SK-N-SH (cell line): ENCODE measurements around the gene B4GALNT4. TPM values are rescaled to one million over a fixed set of nuclear protein-coding genes. Genes with fewer than 3 reads are reported as not detected.

Source experiments
- CTCF ChIA-PET: fragments of 300-600, 350-600 bp; formaldehyde crosslinking; extraction: SDS; loops from one replicate; lab custom pipeline; 2021; lab: Yijun Ruan, JAX
- POLR2A ChIA-PET: fragments of 350-600 bp; sonication (Branson Sonifier 250); formaldehyde crosslinking; extraction: SDS; loops from one replicate; lab custom pipeline; 2020; ENCODE audit warnings: antibody characterized with exemption, inconsistent platforms; lab: Yijun Ruan, JAX
- DNase-seq: peaks from one replicate; pipeline ENCODE4 v3.0.0; 2012
- H2AFZ ChIP-seq: fragments of 200-600 bp; sonication (generic); 2 replicates; pipeline ENCODE4 v1.8.1; 2016; ENCODE audit warnings: antibody characterized with exemption, mild to moderate bottlenecking, low read depth
- H3F3A ChIP-seq: fragments of 200-600 bp; sonication (generic); replicated peaks from 2 replicates; pipeline ENCODE3; 2016; ENCODE audit warnings: antibody characterized with exemption, mild to moderate bottlenecking; ENCODE audit not compliant: insufficient read depth
- H3K27ac ChIP-seq, 2 experiments: fragments of 200-500 bp in 1 of 2; fragments of 200-600 bp in 1 of 2; sonication (Bioruptor generic) in 1 of 2; sonication (generic), shearing (Covaris generic) in 1 of 2; 2 replicates each; pipeline versions ENCODE4 v1.5.1 to v1.6.1; 2014 to 2016; ENCODE audit warnings: low read depth in 2 of 2, inconsistent platforms in 1 of 2, low read length in 1 of 2, mild to moderate bottlenecking in 1 of 2, mixed read lengths in 1 of 2
- H3K27me3 ChIP-seq: fragments of 200-600 bp; sonication (generic), shearing (Covaris generic); 2 replicates; pipeline ENCODE4 v1.6.1; 2016; ENCODE audit warnings: mixed run types; ENCODE audit not compliant: insufficient read depth
- H3K36me3 ChIP-seq, 2 experiments: fragments of 200-500 bp in 1 of 2; fragments of 200-600 bp in 1 of 2; sonication (Bioruptor generic) in 1 of 2; sonication (generic) in 1 of 2; replicated peaks in 1 of 2; 2 replicates each; pipeline versions ENCODE3 to v1.5.1; 2014 to 2016; ENCODE audit warnings: low read length in 1 of 2, mild to moderate bottlenecking in 1 of 2; ENCODE audit not compliant: insufficient read depth in 2 of 2, control insufficient read depth in 1 of 2
- H3K4me1 ChIP-seq, 2 experiments: fragments of 200-500 bp in 1 of 2; fragments of 200-600 bp in 1 of 2; sonication (Bioruptor generic) in 1 of 2; sonication (generic), shearing (Covaris generic) in 1 of 2; 2 replicates each; pipeline versions ENCODE4 v1.5.1 to v1.6.1; 2014 to 2016; ENCODE audit warnings: low read depth in 1 of 2, low read length in 1 of 2, mixed run types in 1 of 2; ENCODE audit not compliant: insufficient read depth in 2 of 2, control insufficient read depth in 1 of 2
- H3K4me2 ChIP-seq: fragments of 200-600 bp; sonication (generic), shearing (Covaris generic); 2 replicates; pipeline ENCODE4 v1.6.1; 2017; ENCODE audit warnings: mixed run types
- H3K4me3 ChIP-seq, 2 experiments: fragments of 200-500 bp in 1 of 2; fragments of 200-600 bp in 1 of 2; sonication (Bioruptor generic) in 1 of 2; sonication (generic), shearing (Covaris generic) in 1 of 2; 2 replicates each; pipeline versions ENCODE4 v1.5.1 to v1.8.1; 2014 to 2016; ENCODE audit warnings: low read depth in 2 of 2, inconsistent platforms in 1 of 2, low read length in 1 of 2, mild to moderate bottlenecking in 1 of 2, mixed read lengths in 1 of 2, moderate library complexity in 1 of 2
- H3K79me2 ChIP-seq: fragments of 200-600 bp; sonication (generic); 2 replicates; pipeline ENCODE4 v1.8.1; 2017; ENCODE audit warnings: mild to moderate bottlenecking; ENCODE audit not compliant: insufficient read depth
- H3K9ac ChIP-seq: fragments of 200-600 bp; sonication (generic); 2 replicates; pipeline ENCODE4 v1.6.1; 2017; ENCODE audit warnings: mixed run types
- H3K9me2 ChIP-seq: fragments of 200-600 bp; sonication (generic); 2 replicates; pipeline ENCODE4 v1.6.1; 2017; ENCODE audit warnings: mixed run types
- H3K9me3 ChIP-seq: fragments of 200-600 bp; sonication (generic); 2 replicates; pipeline ENCODE4 v1.6.1; 2017; ENCODE audit warnings: mixed run types, mild to moderate bottlenecking, moderate library complexity
- H4K20me1 ChIP-seq: fragments of 200-600 bp; sonication (generic); 2 replicates; pipeline ENCODE4 v1.6.1; 2017; ENCODE audit warnings: mild to moderate bottlenecking, mixed run types; ENCODE audit not compliant: insufficient read depth
- CHD2 ChIP-seq: fragments of 150-350 bp; IDR thresholded peaks from 2 replicates; pipeline ENCODE4 v1.6.1; 2018; ENCODE audit warnings: low read length; ENCODE audit not compliant: partially characterized antibody
- ELF1 ChIP-seq: IDR thresholded peaks from 2 replicates; pipeline ENCODE4 v1.4.0; 2012
- EZH2phosphoT487 ChIP-seq: fragments of 200-600 bp; sonication (generic); IDR thresholded peaks from 2 replicates; pipeline ENCODE4 v1.6.1; 2017; ENCODE audit warnings: low read depth, mixed run types, mild to moderate bottlenecking, antibody characterized with exemption, moderate library complexity, borderline replicate concordance
- FOSL2 ChIP-seq: IDR thresholded peaks from 2 replicates; pipeline ENCODE4 v1.4.0; 2012; ENCODE audit warnings: low read depth, mild to moderate bottlenecking, moderate library complexity, borderline replicate concordance
- FOXJ3 ChIP-seq: sonication (generic); formaldehyde crosslinking; IDR thresholded peaks from 2 replicates; pipeline ENCODE4 v1.5.1; 2020; ENCODE audit warnings: mild to moderate bottlenecking, missing genetic modification reagents
- GABPA ChIP-seq: IDR thresholded peaks from 2 replicates; pipeline ENCODE4 v1.4.0; 2012; ENCODE audit warnings: low read depth, mild to moderate bottlenecking
- IRF3 ChIP-seq: fragments of 150-350 bp; IDR thresholded peaks from 2 replicates; pipeline ENCODE4 v1.6.1; 2016; ENCODE audit warnings: mild to moderate bottlenecking, low read depth, low read length
- JUND ChIP-seq: IDR thresholded peaks from 2 replicates; pipeline ENCODE4 v1.4.0; 2012
- NFIC ChIP-seq: IDR thresholded peaks from 2 replicates; pipeline ENCODE4 v1.4.0; 2012; ENCODE audit warnings: borderline replicate concordance
- RCOR1 ChIP-seq: fragments of 150-350 bp; IDR thresholded peaks from 2 replicates; pipeline ENCODE4 v1.6.1; 2017; ENCODE audit warnings: antibody characterized with exemption, low read length
- RFX5 ChIP-seq: IDR thresholded peaks from 2 replicates; pipeline ENCODE4 v1.6.1; 2012; ENCODE audit warnings: mild to moderate bottlenecking, improper control_type of control experiment, low read length
- RXRA ChIP-seq: IDR thresholded peaks from 2 replicates; pipeline ENCODE4 v1.4.0; 2012; ENCODE audit warnings: low read depth, mild to moderate bottlenecking, borderline replicate concordance
- SIN3A ChIP-seq: IDR thresholded peaks from 2 replicates; pipeline ENCODE4 v1.6.1; 2012; ENCODE audit warnings: low read depth, mild to moderate bottlenecking, low read length, moderate library complexity, borderline replicate concordance
- SMC3 ChIP-seq: IDR thresholded peaks from 2 replicates; pipeline ENCODE4 v1.6.1; 2012; ENCODE audit warnings: low read depth, low read length, improper control_type of control experiment
- TAF1 ChIP-seq: IDR thresholded peaks from 2 replicates; pipeline ENCODE4 v1.6.1; 2012; ENCODE audit warnings: low read depth, mild to moderate bottlenecking, low read length, moderate library complexity, borderline replicate concordance
- TEAD4 ChIP-seq: IDR thresholded peaks from 2 replicates; pipeline ENCODE4 v1.4.0; 2012; ENCODE audit warnings: mild to moderate bottlenecking, borderline replicate concordance; ENCODE audit not compliant: insufficient read depth
- USF2 ChIP-seq: fragments of 150-350 bp; IDR thresholded peaks from 2 replicates; pipeline ENCODE4 v1.6.1; 2017; ENCODE audit warnings: antibody characterized with exemption, low read length, low read depth, borderline replicate concordance
- WGBS: methylation state at CpG from one replicate; pipeline ENCODE4 v1.1.6; 2017; ENCODE audit warnings: low lambda C conversion rate; 5-methylcytosine and 5-hydroxymethylcytosine counted together
- polyA plus RNA-seq, 3 experiments: library from polyadenylated mRNA; depleted of rRNA; stranded (reverse); fragments of >200 nt; gene quantifications; 2 replicates each; pipeline ENCODE4 v1.2.3, GENCODE V29; 2012
- TF ChIP-seq, protein P1 (sequence below): fragments of 200-600 bp; sonication (generic); IDR thresholded peaks from 2 replicates; pipeline ENCODE4 v1.6.1; 2017; ENCODE audit warnings: antibody characterized with exemption, mild to moderate bottlenecking, moderate library complexity
- TF ChIP-seq, protein P2 (sequence below): IDR thresholded peaks from 2 replicates; pipeline ENCODE4 v1.4.0; 2012; ENCODE audit warnings: low read depth

Gene B4GALNT4
- polyA plus RNA-seq, 1 of the 3 experiments (the other 2 are of a cell fraction) = 66.7 TPM

- ChIA-PET CTCF (interaction anchor here (1.5 to 2.3 kb wide), 2 partner anchors 58 to 112 kb away, joined by 4 to 6 read pairs; partner anchors contain the start of gene NLRP6), POLR2A (no interaction called here)
- Histone ChIP-seq H4K20me1 (no peaks in the 10 kb centered on the region), H3K9me2 (no peaks in the 10 kb centered on the region), H3K4me3 (no peak overlapping the region), H3K36me3 (no peaks in the 10 kb centered on the region), H3K4me1 (peaks cover 0 to 5% of the 10 kb centered on the region in 2 experiments; a peak in 1 of 4 replicates), H3K4me2 (no peak overlapping the region), H2AFZ (no peak overlapping the region), H3K79me2 (no peaks in the 10 kb centered on the region), H3F3A (no peaks in the 10 kb centered on the region), H3K27me3 (no peaks in the 10 kb centered on the region), H3K9ac (no peak overlapping the region), H3K27ac (no peak overlapping the region), H3K9me3 (no peaks in the 10 kb centered on the region)
- no peak for DNase-seq
- WGBS = 80% methylated on average over 8 of the region's 11 CpGs
- TF ChIP-seq TAF1 (no peak), NFIC (no peak), USF2 (no peak), ELF1 (no peak), RFX5 (no peak), IRF3 (no peak)
These were observed 20.9 kb downstream of the B4GALNT4 start for GRCh38 chr11:390175-390574.

GRCh38 chr11:391117-392017, 22.1 kb downstream of the B4GALNT4 start:
- Histone ChIP-seq H3K9ac (no peak overlapping the region), H3K9me2 (no peaks in the 10 kb centered on the region), H3K27ac (no peak overlapping the region), H3K27me3 (no peaks in the 10 kb centered on the region), H3K9me3 (no peaks in the 10 kb centered on the region), H3K4me1 (peaks cover 2 to 5% of the 10 kb centered on the region in 2 experiments; a peak in 2 of 4 replicates), H4K20me1 (no peaks in the 10 kb centered on the region), H3K79me2 (no peaks in the 10 kb centered on the region), H3K36me3 (no peaks in the 10 kb centered on the region), H3K4me3 (no peak overlapping the region), H3F3A (no peaks in the 10 kb centered on the region)
- ChIA-PET POLR2A (interaction anchor here (1.4 kb wide), 1 partner anchor 8 kb away, joined by 3 read pairs; no protein-coding TSS in a partner anchor), CTCF (interaction anchor here (0.8 to 1.5 kb wide), 3 partner anchors 26 to 113 kb away, joined by 3 to 4 read pairs (median 3); partner anchors contain the start of gene NLRP6)
- no peak for DNase-seq
- WGBS = 80% methylated on average over 23 of the region's 38 CpGs
- TF ChIP-seq, protein P1, sequence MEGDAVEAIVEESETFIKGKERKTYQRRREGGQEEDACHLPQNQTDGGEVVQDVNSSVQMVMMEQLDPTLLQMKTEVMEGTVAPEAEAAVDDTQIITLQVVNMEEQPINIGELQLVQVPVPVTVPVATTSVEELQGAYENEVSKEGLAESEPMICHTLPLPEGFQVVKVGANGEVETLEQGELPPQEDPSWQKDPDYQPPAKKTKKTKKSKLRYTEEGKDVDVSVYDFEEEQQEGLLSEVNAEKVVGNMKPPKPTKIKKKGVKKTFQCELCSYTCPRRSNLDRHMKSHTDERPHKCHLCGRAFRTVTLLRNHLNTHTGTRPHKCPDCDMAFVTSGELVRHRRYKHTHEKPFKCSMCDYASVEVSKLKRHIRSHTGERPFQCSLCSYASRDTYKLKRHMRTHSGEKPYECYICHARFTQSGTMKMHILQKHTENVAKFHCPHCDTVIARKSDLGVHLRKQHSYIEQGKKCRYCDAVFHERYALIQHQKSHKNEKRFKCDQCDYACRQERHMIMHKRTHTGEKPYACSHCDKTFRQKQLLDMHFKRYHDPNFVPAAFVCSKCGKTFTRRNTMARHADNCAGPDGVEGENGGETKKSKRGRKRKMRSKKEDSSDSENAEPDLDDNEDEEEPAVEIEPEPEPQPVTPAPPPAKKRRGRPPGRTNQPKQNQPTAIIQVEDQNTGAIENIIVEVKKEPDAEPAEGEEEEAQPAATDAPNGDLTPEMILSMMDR = no peak
- TF ChIP-seq GABPA = no peak
- TF ChIP-seq SMC3 = no peak
- no peak for TF ChIP-seq RCOR1
- TF ChIP-seq FOSL2 = no peak
- TF ChIP-seq CHD2 = no peak
- no peak for TF ChIP-seq EZH2phosphoT487
- TF ChIP-seq RXRA = no peak
- TF ChIP-seq USF2 = no peak
- TF ChIP-seq SIN3A = no peak
- no peak for TF ChIP-seq FOXJ3
- TF ChIP-seq TEAD4 = no peak
- no peak for TF ChIP-seq NFIC
- TF ChIP-seq, protein P2, sequence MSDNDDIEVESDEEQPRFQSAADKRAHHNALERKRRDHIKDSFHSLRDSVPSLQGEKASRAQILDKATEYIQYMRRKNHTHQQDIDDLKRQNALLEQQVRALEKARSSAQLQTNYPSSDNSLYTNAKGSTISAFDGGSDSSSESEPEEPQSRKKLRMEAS = no peak
- no peak for TF ChIP-seq TAF1
- TF ChIP-seq JUND = no peak
- TF ChIP-seq, all 33 proteins: peak for 0
- H3K4me2 ChIP-seq = no peak overlapping the region; the same call in 1 of the 2 replicates
- H2AFZ ChIP-seq = no peak overlapping the region
